Sciatic nerve (tissue), 2 donors: Measurements from ENCODE around the gene ITPRIPL1. TPM values are rescaled to one million over a fixed set of nuclear protein-coding genes. Genes with fewer than 3 reads are reported as not detected.

Experiments
- ATAC-seq: fragments of 200-7000 bp; cut with Tn5 transposase; one replicate; pipeline ENCODE4 v1.9.1; 2020; ENCODE audit warnings: mild to moderate bottlenecking, moderate library complexity
- DNase-seq: peaks from one replicate; pipeline ENCODE4 v3.0.0-alpha.2; 2020; ENCODE audit warnings: low spot score
- intact Hi-C: fragments of 100-400 bp; cut with DNase I; formaldehyde crosslinking; loops from one replicate; pipeline ENCODE4 v1.14.2; 2022
- total RNA-seq: library from RNA; stranded (reverse); fragmentation: NEBNext Ultra II Directional; extraction: Animal tissue kit (Norgen Biotek cat#: 25700); gene quantifications from one replicate; pipeline ENCODE4 v1.2.1, GENCODE V29; 2021
- donor health status: DM: no; HTN: no; CAD: no.
- donor health status: DM: no; HTN: no; CAD: no.

ITPRIPL1 gene
- total RNA-seq, 1 donor from 2014 or later, result 2.8 TPM

- intact Hi-C loops, result no loop called here
- ATAC-seq (no peak), DNase-seq (no peak)
These were observed 20.8 kb downstream of the ITPRIPL1 start for GRCh38 chr2:96345868-96346462.

DNA sequence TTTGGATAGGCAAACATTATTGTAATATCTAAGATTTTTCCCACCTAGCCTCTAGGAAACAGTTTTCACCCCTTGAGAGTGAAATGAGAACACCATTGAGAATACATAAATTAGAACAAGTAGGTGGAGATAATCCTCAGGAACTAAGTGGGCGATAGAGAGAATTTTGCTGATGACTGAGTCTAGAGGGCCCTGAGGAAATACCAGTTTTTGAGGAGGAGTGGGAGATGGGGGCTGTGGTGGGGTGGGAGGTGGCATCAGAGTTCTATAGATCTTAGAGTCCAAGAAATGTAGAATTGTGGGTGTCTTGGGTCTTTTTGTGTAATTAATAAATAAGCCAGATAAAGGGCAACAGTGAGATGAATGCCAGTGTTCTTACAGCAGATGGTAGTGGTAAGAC, 22.3 kb downstream of the ITPRIPL1 start:
- DNase-seq (no peak), ATAC-seq (no peak)
- intact Hi-C loops, result no loop called here

DNA sequence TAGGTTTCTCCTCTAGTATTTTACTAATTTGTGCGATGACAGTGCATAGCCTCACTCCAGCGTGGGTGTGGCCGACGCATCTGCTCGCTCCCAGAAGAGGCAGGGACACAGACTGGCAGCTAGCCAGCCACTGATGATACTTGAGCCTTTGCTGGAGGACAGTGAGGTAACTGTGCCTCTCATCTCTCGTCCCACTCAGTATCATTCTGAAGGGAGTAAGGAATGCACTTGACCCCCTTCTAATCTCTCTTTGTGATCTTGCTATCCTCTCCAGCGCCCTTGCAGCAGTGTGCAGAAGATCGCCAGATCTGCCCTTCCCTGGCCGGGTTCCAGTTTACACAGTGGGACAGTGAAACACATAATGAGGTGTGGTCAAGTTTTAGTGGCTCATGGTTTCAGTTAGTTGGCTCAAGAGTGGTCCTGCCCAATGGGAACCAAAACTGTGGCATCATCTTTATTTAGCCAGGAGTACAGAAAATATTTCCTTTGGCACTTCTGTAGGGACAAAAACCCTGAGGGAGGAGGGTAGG, 28.0 kb downstream of the ITPRIPL1 start:
- DNase-seq, result no peak
- intact Hi-C loops, result no loop called here
- peak; percentile 38 for ATAC-seq

DNA sequence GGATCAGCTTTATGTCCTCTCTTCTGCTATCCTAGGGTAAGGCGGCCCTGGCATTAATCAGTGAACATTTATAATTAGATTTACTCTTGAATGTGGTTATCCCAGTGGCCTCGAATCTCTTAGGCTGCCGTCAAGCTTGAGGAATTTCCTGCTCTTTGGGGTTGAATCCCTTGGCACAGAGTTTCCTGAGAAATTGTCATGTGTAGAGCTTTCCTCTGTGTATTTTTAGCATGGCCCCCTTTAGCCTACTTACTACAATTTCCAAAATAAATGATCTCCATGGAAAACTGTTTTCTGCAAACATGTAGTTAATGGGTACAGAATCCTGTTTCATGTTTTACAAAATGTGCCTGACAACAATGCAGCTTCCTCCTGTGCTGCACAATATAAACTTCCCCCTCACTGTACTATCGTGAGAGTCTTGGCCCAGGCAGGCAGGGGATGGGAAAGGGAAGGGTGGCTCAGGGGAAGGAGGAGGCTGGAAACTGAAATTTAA, 28.5 kb downstream of the ITPRIPL1 start:
- ATAC-seq (peak; percentile 61), DNase-seq (no peak)
- intact Hi-C loops, result no loop called here

GRCh38 chr2:96354492-96354891, 29.4 kb downstream of the ITPRIPL1 start:
- no peak for ATAC-seq
- intact Hi-C loops, result no loop called here
- DNase-seq, result no peak

DNA sequence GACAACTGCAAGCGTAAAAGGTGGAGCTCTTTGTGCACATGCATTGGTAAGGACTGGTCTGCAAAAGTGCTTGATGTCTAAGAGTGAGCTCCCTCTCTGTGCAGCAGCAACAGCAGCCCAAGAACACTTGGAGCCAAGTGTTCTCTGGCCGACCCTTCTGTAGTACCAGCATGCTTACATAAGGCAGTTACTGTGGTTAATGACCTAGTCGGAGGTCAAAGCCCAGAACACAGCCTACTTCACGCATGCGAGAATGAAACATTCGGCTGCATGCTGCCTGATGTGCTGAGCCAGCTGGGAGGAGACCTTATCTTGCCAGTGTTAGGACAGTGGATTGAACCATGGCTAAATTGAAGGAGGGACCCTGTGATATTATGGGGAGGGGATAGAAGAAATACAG, 31.8 kb downstream of the ITPRIPL1 start:
- intact Hi-C loops, result no loop called here
- ATAC-seq, result peak; percentile 69
- DNase-seq, result no peak

- DNase-seq (peak; percentile 70), ATAC-seq (peak; percentile 73)
- intact Hi-C loops, result no loop called here
These were observed 34.2 kb downstream of the ITPRIPL1 start for GRCh38 chr2:96359310-96359709.

- DNase-seq (no peak), ATAC-seq (no peak)
- intact Hi-C loops, result no loop called here
These were observed 34.7 kb downstream of the ITPRIPL1 start for GRCh38 chr2:96359866-96360265.

DNA sequence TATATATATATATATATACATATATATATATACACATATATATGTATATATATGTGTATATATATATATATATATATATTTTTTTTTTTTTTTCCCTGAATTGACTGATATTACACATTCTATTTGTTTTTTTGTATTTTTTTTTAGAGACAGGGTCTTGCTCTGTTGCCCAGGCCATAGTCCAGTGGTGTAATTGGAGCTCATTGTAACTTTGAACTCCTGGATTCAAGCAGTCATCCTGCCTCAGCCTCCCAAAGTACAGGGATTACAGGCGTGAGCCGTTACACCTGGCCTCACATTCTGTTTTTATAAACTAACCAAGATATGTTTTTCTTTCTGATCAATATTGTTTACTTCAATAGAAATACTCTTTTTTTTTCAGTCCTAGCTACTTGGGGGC, 36.6 kb downstream of the ITPRIPL1 start:
- ATAC-seq, result no peak
- intact Hi-C loops, result no loop called here
- DNase-seq, result no peak

DNA sequence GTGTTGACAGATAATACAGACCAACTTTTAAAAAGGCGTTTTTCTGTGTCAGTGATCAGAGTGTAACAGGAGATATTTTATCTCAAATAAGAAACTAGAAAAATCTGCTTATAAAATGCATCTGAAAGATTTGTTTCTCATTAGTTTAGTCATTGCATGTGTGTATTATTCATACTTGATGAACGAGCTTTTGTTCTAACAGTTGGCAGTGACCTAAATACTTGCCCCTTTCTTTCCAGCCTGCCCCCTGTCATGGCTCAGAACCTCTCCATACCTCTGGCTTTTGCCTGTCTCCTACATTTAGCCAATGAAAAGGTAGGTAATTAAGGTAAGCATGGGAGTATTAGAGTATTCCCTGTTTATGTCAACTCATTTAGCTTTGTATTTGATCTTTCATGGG, 44.1 kb downstream of the ITPRIPL1 start:
- intact Hi-C loops, result no loop called here
- no peak for DNase-seq
- ATAC-seq, result no peak

DNA sequence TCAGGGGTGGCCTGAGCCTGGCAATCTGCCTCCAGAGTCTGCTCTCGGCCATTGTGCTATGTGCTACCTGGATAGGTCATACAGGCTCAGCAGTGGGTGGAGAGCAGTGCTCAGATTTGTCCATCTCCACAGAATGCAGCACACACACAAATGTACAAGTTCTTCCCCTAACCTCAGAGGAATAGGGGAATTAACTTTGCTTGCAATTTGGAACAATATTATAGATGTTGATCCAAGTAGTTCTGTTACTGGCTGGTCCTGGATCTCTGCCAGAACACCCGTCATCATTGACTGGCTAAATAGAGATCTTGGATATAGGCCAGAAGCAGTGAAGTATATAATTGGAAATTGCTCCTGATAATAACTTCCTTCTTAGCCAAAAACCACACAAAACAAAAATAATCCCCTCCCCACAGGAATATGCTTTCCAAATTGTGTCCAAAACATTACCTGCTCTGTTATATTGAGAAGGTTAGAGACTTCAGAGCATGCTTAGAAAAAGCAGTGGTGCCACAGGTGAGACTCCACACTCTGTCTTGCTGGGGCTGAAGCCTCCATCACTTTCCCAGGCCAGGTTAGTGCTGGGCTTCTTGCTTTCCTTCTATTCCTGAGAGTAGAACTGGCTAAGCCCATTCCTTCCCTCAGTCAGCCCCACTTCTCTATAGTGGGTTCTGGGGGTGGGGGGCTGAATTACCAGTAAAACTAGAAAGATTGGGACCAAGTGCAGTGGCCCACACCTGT, 49.3 kb downstream of the ITPRIPL1 start:
- intact Hi-C loops, result no loop called here
- ATAC-seq (no peak), DNase-seq (peak; percentile 68)

Other genes with a start within 250 kb of the ITPRIPL1 start
- gene ADRA2B, start 208.7 kb upstream of the ITPRIPL1 start, total RNA-seq, result 3.2 TPM
- gene ASTL, start 186.8 kb upstream of the ITPRIPL1 start, total RNA-seq, result 0.31 TPM
- 7.3 TPM for gene DUSP2, start 179.9 kb upstream of the ITPRIPL1 start, total RNA-seq
- 72.5 TPM for gene STARD7, start 116.5 kb upstream of the ITPRIPL1 start, total RNA-seq
- gene TMEM127, start 59.3 kb upstream of the ITPRIPL1 start, total RNA-seq, result 33.5 TPM
- gene CIAO1, start 59.1 kb upstream of the ITPRIPL1 start, total RNA-seq, result 62.7 TPM
- 89.0 TPM for gene SNRNP200, start 19.8 kb upstream of the ITPRIPL1 start, total RNA-seq
- 0.98 TPM for gene NCAPH, start 10.4 kb downstream of the ITPRIPL1 start, total RNA-seq
- gene NEURL3, start 180.0 kb downstream of the ITPRIPL1 start, total RNA-seq, result 0.58 TPM
- gene ARID5A, start 211.4 kb downstream of the ITPRIPL1 start, total RNA-seq, result 44.8 TPM